Measurements from ENCODE around the gene DPEP2.

DPEP2 gene

DNA sequence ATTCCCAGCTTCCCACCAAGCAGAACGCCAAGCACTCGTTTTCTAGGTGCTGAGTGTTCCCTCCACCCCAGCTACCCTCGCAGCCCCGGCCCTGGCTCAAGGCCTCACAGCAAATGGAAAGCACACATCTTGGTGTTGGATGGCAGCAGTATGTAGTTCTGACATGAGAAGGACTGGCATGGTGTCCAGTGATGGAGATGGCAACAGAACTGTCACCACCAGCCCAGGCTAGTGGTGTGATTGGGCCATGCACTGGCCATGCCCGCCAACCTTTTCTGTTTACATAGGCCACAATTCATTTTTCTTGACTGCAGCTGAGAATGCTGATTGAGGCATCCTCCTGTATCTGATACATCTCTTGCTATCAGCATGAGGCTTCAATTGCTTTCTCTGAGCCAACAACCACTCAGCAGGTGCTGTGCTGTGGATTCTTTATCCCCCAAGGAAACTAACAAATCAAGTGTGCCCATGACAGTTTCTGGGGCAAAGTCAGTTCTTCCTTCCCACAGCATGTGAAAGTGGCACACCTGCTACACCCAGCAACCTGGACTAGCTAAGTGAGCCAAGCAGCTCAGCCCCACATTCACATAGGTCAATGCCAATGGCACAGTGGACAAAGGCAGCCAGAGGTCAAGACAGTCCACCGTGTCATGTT lies 34.7 kb downstream of the DPEP2 start:
- no peak for DNase-seq (ENCODE audit: extremely low read depth, low read depth)
- TF ChIP-seq, protein P1, sequence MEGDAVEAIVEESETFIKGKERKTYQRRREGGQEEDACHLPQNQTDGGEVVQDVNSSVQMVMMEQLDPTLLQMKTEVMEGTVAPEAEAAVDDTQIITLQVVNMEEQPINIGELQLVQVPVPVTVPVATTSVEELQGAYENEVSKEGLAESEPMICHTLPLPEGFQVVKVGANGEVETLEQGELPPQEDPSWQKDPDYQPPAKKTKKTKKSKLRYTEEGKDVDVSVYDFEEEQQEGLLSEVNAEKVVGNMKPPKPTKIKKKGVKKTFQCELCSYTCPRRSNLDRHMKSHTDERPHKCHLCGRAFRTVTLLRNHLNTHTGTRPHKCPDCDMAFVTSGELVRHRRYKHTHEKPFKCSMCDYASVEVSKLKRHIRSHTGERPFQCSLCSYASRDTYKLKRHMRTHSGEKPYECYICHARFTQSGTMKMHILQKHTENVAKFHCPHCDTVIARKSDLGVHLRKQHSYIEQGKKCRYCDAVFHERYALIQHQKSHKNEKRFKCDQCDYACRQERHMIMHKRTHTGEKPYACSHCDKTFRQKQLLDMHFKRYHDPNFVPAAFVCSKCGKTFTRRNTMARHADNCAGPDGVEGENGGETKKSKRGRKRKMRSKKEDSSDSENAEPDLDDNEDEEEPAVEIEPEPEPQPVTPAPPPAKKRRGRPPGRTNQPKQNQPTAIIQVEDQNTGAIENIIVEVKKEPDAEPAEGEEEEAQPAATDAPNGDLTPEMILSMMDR (IDR thresholded peaks at IDR 0.05; ENCODE audit: low read depth, low read length), result no peak

DNA sequence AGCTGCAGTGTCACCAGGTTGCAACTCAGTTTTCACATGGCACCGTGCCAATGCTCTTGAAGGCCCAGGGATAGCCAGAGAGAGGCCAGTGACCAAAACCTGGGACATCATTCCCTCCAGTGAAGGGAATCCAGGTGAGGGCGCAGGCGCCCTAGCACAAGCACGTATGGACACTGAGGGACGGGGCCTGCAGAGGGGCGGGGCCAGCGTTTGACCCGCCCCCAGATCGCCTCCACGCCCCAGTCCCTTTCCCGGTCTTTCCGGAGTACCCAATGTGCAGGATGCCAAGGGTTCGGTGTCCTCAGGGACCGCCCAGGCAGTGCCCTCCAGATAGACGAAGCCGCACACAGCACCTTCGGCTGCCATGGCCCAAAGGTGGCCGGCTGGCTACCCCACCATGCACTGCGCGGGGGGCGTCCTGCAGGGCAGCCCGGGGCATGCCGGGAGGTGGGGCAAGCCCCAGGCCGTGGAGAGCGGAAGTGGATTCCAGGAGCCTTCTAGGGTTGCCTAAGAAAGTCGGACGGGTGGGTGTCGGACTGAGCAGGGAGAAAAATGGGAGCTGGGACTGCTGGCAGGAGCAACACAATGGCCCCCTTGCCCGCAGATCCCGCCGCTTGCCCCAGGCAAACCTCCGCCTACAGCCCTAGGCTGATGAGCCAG lies 35.5 kb downstream of the DPEP2 start:
- TF ChIP-seq, protein P1 (IDR thresholded peaks at IDR 0.05; ENCODE audit: low read depth, low read length), result no peak
- no peak for DNase-seq (ENCODE audit: extremely low read depth, low read depth)

DNA sequence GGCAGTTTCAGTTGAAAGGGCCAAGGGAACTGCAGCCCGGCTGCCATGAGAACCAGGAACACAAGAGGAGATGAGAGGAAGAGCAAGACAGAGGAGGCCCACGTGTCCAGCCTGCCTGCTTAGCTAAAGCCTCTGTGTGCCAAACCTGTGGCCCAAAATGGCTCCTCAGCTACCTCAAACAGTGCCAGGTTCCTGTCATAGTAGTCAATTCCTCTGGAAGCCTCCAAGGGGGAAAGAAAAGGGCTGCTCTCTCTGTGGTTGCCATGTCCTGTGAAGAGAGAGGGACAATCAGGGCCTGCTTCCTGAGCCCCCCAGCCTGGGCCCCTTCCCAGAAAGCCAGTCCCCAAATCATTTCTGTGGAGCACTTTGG lies 36.0 kb downstream of the DPEP2 start:
- TF ChIP-seq, protein P1 (IDR thresholded peaks at IDR 0.05; ENCODE audit: low read depth, low read length), result no peak
- no peak for DNase-seq (ENCODE audit: extremely low read depth, low read depth)

DNA sequence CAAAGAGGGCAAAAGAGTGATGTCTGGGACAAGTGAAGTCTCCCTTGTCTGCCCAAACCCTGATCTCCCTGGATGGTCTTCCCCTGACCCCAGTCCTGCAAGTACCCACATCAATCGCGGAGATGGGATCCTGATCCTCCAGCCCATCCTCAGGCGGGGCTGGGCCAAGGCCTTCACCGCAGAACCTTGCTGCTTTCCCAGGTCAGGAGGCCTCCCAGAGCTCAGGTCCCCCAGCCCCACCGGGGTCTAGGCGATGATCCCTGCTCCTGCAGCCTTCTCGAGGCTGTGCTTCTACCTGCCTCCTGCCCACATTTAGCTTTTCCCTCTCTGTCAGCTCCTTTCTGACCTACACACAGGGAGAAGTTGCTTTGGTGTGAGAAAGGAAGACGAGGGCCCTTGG lies 37.1 kb downstream of the DPEP2 start:
- TF ChIP-seq, protein P1 (IDR thresholded peaks at IDR 0.05; ENCODE audit: low read depth, low read length), result no peak
- no peak for DNase-seq (ENCODE audit: extremely low read depth, low read depth)

DNA sequence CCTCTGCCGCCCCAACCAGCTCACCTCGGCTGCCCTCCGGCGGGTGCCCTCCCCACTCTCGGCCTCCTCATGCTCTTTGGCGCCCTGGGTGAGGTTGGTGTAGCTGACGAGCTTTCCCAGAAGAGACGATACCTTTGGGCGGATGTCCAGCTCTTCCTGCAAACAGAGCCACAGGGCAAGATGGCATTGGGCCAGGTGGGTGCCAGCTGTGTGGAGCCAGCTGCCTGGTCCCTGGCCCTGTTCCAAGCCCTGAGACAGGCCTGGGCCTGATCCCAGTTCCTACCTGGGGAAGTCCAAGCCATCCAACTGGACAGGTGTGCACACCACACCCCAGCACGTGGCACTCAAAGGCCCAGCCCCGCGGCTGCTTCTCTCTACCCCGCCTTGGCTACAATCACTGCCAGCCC lies 37.7 kb downstream of the DPEP2 start:
- TF ChIP-seq, protein P1 (IDR thresholded peaks at IDR 0.05; ENCODE audit: low read depth, low read length), result no peak
- no peak for DNase-seq (ENCODE audit: extremely low read depth, low read depth)

DNA sequence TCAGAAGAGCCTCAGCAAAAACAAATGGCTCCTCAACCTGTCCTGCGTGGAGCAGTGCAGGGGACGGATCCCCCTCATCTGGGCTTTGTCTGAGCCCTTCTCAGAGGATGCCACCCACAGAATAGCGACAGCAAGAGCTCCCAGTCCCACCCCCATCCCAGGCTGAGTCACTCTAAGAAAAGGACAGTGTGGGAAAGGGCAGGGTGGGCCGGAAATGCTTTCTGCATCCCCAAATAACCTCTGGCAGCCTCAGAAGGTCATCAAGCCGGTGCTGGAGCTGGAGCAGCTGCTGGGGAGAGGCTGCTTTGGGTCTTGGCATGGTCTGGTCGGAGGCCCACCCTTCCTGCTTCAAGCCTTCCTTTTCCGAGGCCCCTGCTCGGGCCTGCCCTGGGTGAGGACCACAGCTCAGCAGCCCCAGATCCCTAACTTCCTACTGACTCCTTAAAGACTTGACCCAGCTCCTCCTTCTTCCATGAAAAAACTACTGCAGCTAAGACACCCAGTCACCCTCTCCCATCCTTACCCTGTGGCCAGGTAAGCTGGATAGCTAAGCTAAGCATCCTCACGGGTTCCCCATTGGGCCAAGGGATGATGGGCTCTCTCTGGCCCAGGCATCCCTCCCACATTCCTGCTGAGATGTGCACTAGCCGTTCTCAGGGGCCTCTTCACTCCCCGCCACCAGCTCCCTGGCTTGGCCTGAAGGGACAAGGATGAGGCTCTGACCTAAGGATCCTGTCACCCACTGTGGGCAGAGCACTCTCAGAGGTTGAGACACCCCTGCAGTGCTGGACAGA lies 39.6 kb downstream of the DPEP2 start:
- no peak for DNase-seq (ENCODE audit: extremely low read depth, low read depth)
- TF ChIP-seq, protein P1 (IDR thresholded peaks at IDR 0.05; ENCODE audit: low read depth, low read length), result no peak

DNA sequence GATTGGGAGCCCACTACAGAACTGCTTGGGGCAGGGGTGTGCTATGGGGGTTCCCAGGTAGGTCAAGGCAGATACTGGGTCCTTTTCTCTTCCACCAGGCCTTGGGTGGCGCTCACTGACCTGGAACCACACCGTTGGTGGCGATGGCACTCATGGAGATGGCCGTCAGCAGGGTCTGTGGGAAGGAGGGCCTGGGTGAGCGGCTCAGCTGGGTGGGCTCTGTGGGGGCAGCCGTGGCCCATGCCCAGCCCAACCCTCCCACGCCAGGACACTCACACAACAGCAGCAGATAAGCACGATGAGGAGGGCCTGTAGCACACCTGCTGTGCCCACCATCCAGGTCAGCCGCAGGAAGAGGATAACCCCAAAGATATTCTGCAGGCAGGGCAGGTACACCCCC lies 41.7 kb downstream of the DPEP2 start:
- DNase-seq (ENCODE audit: extremely low read depth, low read depth), result no peak
- TF ChIP-seq, protein P1 (IDR thresholded peaks at IDR 0.05; ENCODE audit: low read depth, low read length), result no peak
